ENCODE measurements around the gene ROBO2.

The ROBO2 gene

GRCh38 chr3:77420336-77420735 lies 380.4 kb downstream of the ROBO2 start:
- no peak for FAIRE-seq
- no peak for TF ChIP-seq CTCF (IDR thresholded peaks at IDR 0.05; ENCODE audit: insufficient read depth, missing control alignments)
- no peak for DNase-seq (ENCODE audit: insufficient read length, low spot score)

- DNase-seq (ENCODE audit: insufficient read length, low spot score) (no peak), FAIRE-seq (no peak)
- TF ChIP-seq CTCF (IDR thresholded peaks at IDR 0.05; ENCODE audit: insufficient read depth, missing control alignments): no peak
Measured at GRCh38 chr3:77421916-77422315, 382.0 kb downstream of the ROBO2 start.

GRCh38 chr3:77426531-77426930 lies 386.6 kb downstream of the ROBO2 start:
- no peak for FAIRE-seq
- no peak for DNase-seq (ENCODE audit: insufficient read length, low spot score)
- TF ChIP-seq CTCF (IDR thresholded peaks at IDR 0.05; ENCODE audit: insufficient read depth, missing control alignments): no peak

GRCh38 chr3:77427528-77427927 lies 387.6 kb downstream of the ROBO2 start:
- FAIRE-seq (no peak), DNase-seq (ENCODE audit: insufficient read length, low spot score) (no peak)
- no peak for TF ChIP-seq CTCF (IDR thresholded peaks at IDR 0.05; ENCODE audit: insufficient read depth, missing control alignments)

GRCh38 chr3:77436908-77437307 lies 397.0 kb downstream of the ROBO2 start:
- FAIRE-seq (no peak), DNase-seq (ENCODE audit: insufficient read length, low spot score) (no peak)
- TF ChIP-seq CTCF (IDR thresholded peaks at IDR 0.05; ENCODE audit: insufficient read depth, missing control alignments): no peak

GRCh38 chr3:77446084-77446483 lies 406.2 kb downstream of the ROBO2 start:
- no peak for TF ChIP-seq CTCF (IDR thresholded peaks at IDR 0.05; ENCODE audit: insufficient read depth, missing control alignments)
- no peak for DNase-seq (ENCODE audit: insufficient read length, low spot score)
- FAIRE-seq: no peak

- FAIRE-seq (no peak), DNase-seq (ENCODE audit: insufficient read length, low spot score) (no peak)
- no peak for TF ChIP-seq CTCF (IDR thresholded peaks at IDR 0.05; ENCODE audit: insufficient read depth, missing control alignments)
Measured at GRCh38 chr3:77446761-77447160, 406.9 kb downstream of the ROBO2 start.

Data from D721Med (cell line).